Testis (tissue), 2 donors: ENCODE data around the gene IL1RAPL1.

Experiments
- CTCF ChIP-seq, 3 experiments: fragments of 450-650 bp in 2 of 3; fragments of 200-600 bp in 1 of 3; sonication (generic) in 1 of 3; IDR thresholded peaks; one replicate each; pipeline ENCODE4 v1.5.1; 2016 to 2019; ENCODE audit warnings: antibody characterized with exemption in 3 of 3, mild to moderate bottlenecking in 2 of 3, moderate library complexity in 1 of 3
- POLR2A ChIP-seq: fragments of 450-650 bp; IDR thresholded peaks from one replicate; pipeline ENCODE4 v1.6.1; 2017; ENCODE audit warnings: antibody characterized with exemption, mild to moderate bottlenecking, moderate library complexity

GRCh38 chrX:29728639-29729038, 1141.4 kb downstream of the IL1RAPL1 start:
- TF ChIP-seq POLR2A, result no peak
- TF ChIP-seq CTCF (IDR thresholded peaks at IDR 0.05), result no peak
